ENCODE results near the gene AIF1.

AIF1 gene

DNA sequence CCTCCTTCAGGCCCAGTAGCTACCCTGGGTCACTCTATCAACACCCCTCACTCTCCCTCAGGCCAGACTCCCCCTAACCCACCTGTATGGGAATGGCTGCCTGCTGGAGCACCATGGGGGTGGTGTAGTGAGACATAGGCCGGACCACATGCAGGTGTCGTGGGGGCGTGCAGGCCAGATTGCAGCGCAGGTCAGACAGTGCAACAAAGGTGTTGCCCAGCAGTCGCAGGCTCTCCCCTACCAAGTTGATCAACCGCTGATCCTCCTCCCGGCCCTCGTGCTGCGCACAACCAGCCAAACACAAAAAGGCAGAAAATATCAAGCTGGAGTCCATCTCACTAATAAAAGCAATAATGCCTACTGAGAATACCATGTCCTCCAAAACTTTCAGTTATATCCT lies 30.3 kb downstream of the AIF1 start:
- no peak for DNase-seq

DNA sequence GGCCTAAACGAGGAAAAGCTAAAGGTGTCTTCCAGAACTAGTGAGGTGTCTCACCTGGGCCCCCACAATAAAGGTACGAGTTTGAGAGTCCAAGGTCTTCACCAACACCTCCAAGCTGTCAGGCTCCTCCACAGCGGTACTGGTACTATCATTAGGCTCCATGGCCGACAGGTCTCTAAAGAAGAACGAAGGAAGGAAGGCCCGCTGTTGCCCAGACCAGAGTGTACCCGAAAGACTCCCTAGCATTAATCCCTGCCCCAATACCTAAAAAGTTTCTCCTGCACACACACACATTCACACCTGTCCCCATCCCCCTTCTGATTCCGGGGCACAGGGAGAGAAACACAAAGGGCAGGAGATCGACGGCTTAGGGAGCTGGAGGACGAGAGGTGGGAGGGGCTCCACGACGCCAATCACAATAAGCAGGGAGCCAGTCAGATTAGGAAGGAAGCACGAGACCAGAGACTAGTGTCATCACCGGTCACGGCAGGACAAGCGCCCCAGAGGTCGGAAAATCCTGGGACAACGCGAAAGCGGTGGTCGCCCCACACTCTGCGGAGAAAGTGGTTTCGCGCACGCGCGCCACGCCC lies 36.7 kb downstream of the AIF1 start:
- no peak for DNase-seq

DNA sequence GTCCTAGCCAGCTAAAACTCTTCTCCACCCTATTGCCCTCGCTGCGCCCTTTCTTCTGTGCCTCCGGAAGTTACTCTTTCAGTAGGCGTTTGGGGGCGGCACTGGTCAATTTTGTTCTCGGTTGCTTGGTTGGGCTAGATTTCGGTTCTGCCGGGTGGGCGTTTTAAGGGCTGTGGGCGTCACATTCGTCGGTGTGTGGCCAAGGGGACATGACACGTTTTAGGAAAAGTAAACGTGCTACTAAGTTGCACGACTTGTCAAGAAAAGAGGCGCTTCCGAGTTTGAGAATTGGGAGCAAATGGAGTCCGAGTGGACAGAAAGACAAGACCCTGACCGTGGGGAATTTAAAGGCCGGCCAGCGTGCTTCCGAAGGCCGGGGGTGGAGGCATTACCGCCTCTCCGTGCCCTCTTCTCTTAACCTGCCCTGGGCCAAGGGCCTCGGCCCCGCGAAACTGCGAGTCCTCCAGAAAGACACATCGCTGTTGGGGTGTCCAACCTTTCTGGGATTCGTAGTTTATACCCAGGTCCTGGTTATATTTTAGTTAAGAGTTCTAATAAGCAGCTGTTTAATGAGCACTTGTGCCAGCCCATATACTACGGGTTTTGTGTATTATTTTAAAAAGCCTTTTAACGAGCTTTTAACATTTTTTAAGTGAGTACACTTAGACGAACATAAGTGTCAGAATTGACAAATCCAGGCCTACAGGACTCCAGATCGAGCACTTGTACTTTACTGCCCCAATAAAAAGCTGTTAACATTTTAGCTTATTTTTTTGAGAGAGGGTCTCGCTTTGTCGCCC lies 38.1 kb downstream of the AIF1 start:
- DNase-seq = no peak

DNA sequence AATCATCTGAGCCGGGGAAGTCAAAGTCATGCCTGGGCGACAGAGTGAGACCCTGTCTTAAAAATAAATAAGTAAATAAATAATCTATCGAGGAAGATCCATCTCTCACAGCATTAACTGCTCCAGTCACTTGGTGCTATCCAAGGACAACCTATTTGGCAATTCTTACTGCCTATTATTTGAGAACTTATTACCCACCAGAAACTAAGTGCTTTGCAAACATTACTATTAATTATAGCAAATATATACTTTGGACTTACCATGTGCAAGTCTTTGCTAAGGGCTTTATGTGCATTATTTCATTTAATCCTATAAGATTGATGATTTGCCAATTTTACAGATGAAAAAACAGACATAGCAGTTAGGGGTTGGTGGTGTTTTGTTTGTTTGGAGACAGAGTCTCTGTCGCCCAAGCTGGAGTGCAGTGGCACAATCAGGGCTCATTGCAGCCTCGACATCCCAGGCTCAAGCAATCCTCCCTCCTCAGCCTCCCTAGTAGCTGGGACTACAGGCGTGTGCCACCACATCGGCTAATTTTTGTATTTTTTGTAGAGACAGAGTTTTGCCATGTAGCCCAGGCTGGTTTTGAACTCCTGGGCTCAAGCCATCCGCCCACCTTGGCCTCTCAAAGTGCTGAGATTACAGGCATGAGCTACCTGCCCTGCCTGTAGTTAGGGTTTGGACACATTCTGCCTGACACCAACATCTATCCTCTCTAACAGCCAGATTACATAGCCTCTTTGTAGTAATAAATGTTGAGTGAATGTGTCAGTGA lies 39.7 kb downstream of the AIF1 start:
- DNase-seq = no peak

DNA sequence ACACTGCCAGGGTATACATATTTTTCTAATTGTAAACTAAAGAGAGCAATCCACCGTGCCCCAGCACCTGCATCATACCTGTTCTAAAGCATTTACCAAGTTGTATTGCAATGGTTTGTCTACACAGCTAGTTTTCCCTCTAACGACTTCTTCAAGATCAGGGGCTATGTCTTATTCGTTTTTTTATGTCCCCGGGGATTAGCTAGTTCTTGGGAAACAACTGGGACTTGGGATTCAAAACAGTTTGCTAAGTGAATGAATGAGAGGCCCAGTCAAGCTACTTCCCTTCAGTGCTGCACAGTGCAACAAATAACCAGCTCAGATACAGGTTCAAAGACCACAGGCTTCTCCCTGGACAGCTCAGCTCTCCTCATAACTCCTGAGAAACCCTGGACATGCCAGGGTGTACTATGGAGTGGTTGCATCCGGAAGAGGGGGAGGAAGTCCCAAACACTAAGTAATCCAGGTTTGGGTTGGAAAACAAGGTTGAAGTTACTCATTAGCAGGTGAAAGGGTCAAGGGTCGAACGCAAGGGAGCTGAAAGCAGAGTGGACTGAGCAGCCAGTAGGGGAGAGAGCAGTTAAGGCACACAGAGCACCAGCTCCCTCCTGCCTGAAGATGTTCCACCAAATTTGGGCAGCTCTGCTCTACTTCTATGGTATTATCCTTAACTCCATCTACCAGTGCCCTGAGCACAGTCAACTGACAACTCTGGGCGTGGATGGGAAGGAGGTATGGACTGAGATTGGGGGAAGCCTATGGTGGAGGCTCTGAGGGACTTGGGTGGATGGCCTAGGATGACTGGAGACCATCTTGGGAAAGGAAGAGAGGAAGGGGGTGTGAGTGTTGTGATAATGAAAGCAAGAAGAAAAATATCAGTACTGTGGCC lies 40.6 kb downstream of the AIF1 start, which contains the start of gene APOM:
Gene APOM (plus strand): TSS at position 546 of the 889 bp plus-strand sequence. CDS start 73 bp downstream, at position 619.
- DNase-seq = no peak

DNA sequence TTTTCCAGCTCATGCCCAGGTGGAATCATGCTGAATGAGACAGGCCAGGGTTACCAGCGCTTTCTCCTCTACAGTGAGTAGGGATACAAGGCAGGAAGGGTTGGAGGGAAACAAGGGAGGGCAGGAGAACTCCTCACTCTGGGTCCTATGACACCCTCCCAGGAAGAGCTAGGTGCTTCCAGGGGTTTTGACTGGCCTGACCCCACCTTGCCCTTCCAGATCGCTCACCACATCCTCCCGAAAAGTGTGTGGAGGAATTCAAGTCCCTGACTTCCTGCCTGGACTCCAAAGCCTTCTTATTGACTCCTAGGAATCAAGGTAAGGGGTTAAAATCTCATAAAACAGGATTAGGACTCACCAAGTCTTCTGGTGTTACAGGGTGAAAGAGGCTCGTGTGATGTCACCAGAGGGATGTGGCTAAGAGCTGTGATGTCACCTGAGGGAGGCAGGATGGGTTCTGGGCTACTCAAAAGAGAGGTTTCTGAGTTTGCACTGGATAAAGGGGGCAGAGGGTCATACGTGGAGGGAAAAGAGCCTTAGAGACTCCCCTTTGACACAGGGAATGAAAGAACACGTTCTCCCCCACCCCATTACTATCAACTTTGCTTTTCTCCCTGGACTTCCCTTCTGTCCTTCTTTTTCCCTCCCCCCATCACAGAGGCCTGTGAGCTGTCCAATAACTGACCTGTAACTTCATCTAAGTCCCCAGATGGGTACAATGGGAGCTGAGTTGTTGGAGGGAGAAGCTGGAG lies 42.5 kb downstream of the AIF1 start:
- no peak for DNase-seq

DNA sequence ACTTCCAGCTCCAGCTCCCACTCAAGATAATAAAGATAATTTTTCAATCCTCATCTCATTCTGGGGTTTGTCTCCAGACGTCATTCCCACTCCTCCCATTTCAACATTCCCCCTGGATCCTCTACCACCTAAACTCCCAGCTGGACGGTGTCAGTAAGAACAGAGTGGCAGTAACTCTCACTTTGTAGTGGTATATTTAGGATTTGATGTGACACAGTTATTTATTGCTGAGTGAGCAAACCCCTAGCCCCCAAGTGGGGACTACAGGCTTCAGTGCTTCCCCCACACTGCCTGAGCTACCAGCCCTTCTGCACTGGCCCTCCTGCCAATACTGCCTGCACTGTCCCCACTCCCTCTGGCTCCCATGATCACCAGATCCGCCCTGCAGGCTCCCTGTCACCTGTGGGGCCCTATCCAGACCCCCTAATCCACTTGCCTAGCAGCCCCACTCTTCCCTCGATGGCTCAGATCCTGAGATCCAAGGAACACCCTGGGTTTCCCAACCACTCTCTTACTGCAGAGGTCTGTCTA lies 43.2 kb downstream of the AIF1 start:
- no peak for DNase-seq

DNA sequence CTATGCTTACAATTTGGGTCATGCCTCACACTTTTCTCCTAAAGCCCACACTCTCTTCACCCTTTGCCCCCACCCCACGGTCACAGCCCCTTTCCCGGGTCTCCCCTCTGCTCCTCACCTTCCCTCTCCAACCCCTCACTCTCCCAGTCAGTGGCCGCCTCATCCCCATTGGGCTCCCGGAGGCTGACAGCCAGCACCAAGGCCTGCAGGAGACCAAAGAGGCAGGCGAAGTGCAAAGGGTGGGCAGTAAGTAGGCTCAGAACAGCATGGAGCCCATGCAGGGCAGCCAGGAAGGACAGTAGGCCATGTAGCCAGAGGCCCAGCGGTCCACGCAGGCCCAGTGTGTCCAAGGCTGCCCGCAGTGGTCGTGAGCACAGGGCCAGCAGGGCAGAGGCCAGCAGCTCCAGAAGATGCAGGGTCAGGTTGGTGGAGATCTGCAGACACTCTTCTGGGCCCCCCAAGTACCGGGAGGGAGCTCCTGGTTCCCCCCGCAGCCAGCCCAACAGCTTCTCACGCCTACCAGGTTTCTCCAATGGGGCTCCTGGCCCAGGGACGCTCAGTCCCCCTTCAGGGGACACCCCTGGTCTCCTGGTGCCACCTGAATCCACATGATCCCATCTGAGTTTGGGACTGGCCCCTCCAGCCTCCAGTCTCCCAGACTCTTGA lies 44.1 kb downstream of the AIF1 start:
- DNase-seq = no peak

DNA sequence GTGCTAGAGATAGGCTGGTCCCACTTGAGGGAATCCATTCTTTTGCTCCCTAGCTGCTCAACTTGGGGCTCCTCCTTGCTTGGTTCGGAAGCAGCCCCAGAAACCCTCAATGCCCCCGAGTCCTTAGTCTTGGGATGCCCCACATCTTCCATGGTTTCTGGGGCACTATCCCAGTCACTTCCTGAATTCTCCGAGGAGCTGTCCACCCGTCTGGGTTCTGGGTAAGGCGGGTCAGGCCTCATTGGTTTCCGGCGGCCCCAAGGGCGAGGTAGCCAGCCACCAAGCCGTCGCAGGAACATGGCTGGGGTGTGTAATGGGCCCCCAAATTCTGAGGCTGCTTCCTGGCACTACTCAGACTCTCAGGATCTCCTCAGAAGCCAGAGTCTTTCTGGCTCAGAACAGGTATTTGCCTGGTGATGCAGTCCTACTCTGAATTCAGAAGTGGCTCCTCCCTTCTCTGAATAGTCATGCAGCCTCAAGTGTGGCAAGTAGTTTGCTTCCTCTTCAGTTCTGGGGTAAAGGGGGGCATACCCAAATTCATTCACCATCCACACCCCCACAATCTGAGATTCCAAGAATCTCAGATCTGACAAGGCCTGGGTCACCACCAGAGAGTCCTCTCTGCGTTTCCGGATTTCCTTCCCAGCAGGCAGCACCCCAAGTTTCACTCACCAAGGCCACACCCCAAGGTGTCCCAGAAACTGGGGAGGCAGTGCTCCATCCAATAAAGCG lies 44.8 kb downstream of the AIF1 start:
- peak; percentile 68 for DNase-seq

DNA sequence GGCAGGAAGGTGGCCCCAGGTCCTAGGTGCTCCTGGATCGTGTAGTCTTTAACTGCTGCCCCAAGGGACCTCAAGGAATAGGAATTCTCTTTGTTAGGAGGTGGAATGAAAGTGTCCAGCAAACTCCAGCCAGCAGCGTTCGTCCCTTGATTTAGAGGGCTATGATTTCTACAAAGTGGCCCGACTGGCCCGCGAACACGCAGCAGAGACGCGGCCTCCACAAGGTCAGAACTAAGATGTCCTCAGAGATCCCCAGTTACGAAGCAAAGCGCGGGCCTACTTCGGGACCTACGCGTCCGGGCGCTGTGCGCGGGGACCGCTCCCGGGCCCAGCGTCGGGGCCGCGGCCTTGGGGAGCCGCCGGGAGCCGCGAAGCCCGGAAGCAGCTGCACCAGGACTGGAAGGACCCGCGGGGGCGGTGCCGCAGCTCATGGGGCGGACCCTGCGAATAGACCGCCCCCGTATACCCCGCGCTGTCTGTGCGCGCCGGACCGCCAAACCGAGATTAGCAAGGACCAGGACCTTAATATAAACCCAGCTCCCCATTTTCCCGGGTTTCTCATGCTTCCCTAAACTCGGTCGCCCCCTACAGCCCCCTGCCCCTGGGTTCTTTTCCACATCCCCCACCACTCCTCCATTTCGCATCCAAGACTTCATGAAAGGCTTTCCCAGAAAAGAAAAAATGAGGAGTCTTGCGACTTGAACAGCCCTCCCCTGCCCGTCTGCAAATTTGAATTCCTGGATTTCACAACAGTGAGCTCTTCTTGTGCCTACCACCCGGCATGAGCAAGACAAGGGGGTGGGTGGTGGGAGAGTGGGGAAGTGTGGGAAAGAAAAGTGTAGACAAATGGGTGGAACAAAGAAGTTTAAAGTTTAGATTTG lies 45.6 kb downstream of the AIF1 start, which contains the start of gene C6orf47:
Gene C6orf47 (minus strand): TSS at position 398 of the 881 bp plus-strand sequence. CDS start 831 bp downstream, outside the sequence.
- DNase-seq = peak; percentile 85 to 87

DNA sequence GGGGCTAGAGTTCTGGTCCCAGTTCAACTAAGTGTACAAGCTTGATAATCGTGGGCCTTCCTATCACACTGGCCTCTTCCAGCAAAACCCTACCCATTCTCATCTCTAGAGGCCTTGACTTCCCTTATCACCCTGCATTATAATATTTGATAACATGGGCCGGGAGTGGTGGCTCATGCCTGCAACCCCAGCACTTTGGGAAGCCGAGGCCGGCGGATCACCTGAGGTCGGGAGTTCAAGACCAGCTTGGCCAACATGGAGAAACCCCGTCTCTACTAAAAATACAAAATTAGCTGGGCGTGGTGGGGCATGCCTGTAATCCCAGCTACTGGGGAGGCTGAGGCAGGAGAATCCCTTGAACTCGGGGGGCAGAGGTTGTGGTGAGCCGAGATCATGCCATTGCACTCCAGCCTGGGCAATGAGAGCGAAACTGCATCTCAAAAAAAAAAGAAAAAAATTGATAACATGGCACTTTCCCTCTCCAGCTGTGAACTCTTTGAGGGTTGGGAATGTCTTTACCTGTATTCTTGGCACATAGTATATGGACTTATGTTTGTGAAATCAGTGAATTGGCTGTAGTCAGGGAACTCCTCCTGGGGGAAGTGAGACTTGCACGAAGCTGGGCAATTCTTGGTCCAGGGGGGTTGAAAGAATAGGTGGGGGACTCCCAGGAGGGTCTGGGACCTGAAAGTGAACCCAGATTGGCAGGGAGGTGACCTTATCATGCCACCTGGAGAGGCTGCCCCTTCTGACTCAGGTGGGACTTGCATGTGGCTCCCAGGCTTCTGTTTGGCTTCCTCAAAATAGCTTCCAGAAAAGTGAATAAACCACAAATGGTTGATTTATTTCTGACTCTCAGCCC lies 46.5 kb downstream of the AIF1 start:
- DNase-seq = no peak

DNA sequence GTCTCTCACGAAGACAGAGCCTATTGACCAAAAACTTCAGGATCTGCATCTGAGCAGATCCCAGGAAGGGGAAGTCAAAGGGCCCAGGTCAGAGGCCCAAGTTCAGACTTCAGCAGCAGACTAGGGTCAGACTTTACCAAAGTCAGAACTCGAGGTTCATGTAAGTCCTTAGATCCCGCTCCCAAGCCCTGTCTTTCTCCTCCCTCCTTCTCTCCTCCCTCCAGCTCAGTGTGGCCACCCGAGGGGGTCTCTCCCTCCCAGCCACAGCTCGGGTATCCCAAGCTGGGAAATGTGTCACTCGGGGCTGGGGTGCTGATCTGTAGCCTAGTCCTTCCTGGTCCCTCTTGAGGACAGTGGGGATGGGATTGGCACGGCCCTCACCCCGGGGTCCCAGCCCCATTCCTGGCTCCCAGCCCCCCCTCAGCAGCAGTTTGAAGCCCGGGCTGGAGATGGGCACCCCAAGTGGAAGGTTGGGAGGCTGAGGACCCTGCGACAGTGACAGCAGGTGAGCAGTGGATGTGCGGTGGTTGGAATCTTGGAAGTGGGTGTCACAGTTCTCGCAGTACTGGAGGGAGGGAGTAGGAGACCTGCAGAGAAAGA lies 47.2 kb downstream of the AIF1 start:
- DNase-seq = no peak

DNA sequence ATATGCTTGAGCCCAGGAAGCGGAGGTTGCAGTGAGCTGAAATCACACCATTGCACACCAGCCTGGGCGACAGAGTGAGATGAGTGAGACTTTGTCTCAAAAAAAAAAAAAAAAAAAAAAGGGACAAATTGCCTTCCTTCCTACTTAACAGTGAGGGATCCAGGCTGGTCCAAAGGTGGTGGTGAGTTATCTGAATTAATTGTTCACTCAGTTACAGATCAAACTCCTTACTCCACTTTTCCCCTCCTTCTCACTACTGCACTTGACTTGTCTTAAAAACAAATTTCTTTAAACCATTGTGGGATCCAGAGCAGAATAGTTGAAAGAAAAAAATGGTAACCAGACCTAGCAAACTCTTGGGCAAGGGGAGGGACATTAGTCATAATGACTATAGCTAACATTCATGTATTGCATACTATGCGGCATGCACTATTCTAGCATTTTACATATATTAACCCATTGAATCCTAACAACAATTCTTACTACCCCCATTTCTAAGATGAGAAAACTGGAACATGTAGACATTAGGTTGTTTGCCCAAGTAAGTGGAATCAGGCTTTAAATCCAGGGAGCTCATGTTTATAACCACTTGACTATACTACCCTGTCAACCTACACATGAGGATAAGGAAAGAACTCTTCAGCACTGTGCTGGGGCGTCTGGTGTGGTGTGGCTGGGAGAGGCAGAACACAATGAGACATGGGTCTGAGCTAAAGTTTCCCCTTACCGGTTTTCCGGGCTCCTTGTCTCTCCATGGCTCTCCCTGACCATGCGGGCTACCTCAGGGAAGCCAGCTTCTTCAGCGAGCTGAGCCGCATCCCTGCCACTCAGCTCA lies 48.3 kb downstream of the AIF1 start:
- no peak for DNase-seq

DNA sequence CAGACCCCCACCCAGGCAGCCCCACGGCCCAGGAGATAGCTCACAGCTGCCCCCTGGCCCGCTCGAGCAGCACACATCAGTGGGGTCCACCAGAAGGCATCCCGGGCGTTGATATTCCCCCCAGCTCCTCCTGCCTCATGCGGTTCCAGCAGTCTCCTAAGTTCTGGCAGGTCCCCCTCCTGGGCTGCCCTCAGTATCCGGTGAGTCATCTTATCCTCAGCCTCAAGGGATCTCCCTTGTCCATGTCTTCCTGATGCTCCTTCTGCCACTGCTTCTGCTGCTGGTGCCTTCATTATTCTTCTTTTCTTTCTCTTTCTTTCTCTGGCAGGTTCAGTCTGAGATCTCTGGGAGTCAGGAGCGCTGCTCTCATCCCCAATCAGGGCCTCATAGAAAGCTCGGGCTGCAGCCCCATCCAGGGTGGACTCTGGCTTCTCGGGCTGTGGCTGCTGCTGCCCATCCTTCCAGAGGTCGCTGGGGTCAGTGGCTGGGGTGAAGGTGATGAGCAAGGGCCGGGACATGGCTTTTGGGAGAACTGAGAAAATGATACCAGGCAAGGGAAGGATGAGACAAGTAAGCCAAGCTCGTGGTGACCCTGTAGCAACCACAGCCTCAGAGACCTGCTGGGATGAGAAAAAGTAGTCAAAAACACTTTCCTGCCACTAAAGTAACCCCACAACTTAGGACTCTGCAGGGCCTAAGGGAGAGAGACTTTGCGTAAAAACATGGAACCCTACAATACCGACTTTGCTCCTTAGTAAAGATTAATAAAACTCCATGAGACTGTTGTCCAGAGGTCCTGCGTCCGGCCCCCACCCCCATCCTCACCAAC lies 49.1 kb downstream of the AIF1 start:
- DNase-seq = peak in 1 of 2 experiments; percentile 33

DNA sequence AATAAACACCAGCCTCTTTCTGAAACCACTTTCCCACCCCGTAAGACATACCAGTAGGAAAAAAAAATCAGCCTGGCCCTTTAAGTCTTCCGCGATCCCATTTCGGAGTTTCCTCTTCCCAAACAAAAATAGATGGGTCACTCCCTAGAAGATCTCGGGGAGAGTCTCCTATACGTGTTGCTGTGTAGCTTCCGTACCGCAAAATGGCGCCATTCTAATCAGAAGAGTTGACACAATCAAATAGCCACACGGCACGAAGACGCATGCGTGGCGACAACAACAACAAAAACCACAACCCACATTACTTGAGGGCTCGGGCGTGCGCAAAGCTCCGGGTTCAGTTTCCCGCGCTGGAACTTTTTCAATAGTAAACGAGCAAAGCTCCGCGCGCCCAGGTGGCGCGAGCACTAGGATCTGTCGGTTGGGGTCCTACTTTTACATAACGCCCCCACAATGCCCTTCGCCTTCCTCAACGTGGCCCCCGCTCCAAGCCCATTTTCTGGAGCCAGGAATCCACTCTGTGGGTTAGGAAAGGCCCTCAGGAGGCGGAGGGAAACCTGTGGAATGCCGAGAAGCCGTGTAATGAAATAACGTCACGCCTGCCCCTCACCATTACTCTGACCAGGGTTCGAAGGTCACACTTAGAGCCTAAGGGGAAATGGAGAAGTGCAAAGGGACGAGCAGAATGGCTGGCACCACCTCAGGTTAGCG lies 49.9 kb downstream of the AIF1 start, which contains the start of gene GPANK1:
Gene GPANK1 (minus strand): TSS at position 208 of the 711 bp plus-strand sequence. CDS start 519 bp downstream, outside the sequence.
- peak; percentile 91 for DNase-seq

Measured in activated T-cell treated with anti-CD3 and anti-CD28 coated beads, Interleukin-2, amount 50 U/mL, for 48 hours (primary cell).